ENCODE results near the gene MARF1.

- TF ChIP-seq CTCF (conservative IDR thresholded peaks at IDR 0.05; ENCODE audit: low read depth, low read length) (no peak), EZH2 (IDR thresholded peaks at IDR 0.05; ENCODE audit: borderline replicate concordance, low read depth, low read length, poor library complexity, severe bottlenecking) (no peak)
These were observed 65.7 kb downstream of the MARF1 start for GRCh38 chr16:15576960-15577958.
